GM10248 (cell line): ENCODE data around the gene IMMP2L.
"Not testable (repeated sequence)": the region's sequence is repeated elsewhere in the genome, so short reads cannot be mapped to it uniquely, and the experiment has no call there.

Source experiments
- CTCF ChIA-PET: fragments of 300-600 bp; sonication (Branson Sonifier 250); formaldehyde crosslinking; extraction: SDS; loops from one replicate; lab custom pipeline; 2021; ENCODE audit warnings: antibody characterized with exemption; lab: Yijun Ruan, JAX
- POLR2A ChIA-PET: fragments of 350-650 bp; sonication (Branson Sonifier 250); formaldehyde crosslinking; extraction: SDS; loops from one replicate; lab custom pipeline; 2020; ENCODE audit warnings: antibody characterized with exemption; lab: Yijun Ruan, JAX
- DNase-seq: peaks from one replicate; pipeline ENCODE4 v3.0.0; 2012; ENCODE audit errors: extremely low spot score
- CTCF ChIP-seq: IDR thresholded peaks from 2 replicates; pipeline ENCODE4 v1.5.1; 2012; ENCODE audit warnings: mild to moderate bottlenecking, low read depth; ENCODE audit errors: extremely low read depth, missing control alignments, control extremely low read depth

IMMP2L gene

DNA sequence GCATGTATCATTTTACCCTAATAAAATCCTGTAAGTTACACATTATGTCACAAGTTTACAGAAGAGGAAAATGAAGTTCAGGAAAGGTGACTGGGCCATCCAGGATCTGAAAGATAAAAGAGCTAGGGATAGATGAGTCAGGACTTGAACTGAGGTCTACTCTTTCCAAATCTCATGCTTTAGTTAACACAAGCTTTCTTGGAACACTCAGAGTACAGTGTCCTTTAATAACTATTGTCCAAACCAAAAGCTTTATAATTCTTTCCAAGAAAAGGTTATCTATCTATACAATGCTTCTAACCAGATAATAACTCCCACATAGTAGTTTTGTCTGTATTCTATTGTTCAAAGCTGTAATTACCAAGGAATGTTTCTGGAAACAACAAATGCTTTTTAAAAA lies 306.7 kb downstream of the IMMP2L start:
- TF ChIP-seq CTCF, result no peak
- ChIA-PET POLR2A (no interaction called here), CTCF (interaction anchor here (1.0 to 1.1 kb wide), 2 partner anchors 11 to 47 kb away, joined by 3 read pairs; no protein-coding TSS in a partner anchor)
- DNase-seq, result no peak

GRCh38 chr7:111251365-111251764 lies 310.9 kb downstream of the IMMP2L start:
- POLR2A ChIA-PET, DNase-seq, CTCF ChIA-PET: not testable (repeated sequence)

DNA sequence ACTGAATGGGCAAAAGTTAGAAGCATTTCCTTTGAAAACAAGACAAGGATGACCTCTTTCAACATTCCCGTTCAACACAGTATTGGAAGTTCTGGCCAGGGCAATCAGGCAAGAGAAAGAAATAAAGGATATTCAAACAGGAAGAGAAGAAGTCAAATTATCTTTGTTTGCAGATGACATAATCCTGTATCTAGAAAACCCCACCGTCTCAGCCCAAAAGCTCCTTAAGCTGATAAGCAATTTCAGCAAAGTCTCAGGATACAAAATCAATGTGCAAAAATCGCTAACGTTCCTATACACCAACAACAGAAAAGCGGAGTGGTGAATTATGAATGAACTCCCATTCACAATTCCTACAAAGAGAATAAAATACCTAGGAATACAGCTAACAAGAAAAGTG lies 312.5 kb downstream of the IMMP2L start:
- DNase-seq, CTCF ChIA-PET, POLR2A ChIA-PET: not testable (repeated sequence)

GRCh38 chr7:111242141-111242755 lies 320.0 kb downstream of the IMMP2L start:
- CTCF ChIA-PET, result interaction anchor here (0.8 to 1.0 kb wide), 2 partner anchors 10 to 29 kb away, joined by 3 read pairs; no protein-coding TSS in a partner anchor
- POLR2A ChIA-PET, result no interaction called here
- DNase-seq, result no peak
- TF ChIP-seq CTCF, result no peak

GRCh38 chr7:111240371-111240770 lies 321.9 kb downstream of the IMMP2L start:
- POLR2A ChIA-PET, result no interaction called here
- CTCF ChIA-PET, result no interaction called here
- no peak for TF ChIP-seq CTCF
- no peak for DNase-seq

- ChIA-PET POLR2A (no interaction called here), CTCF (no interaction called here)
- DNase-seq, result no peak
- no peak for TF ChIP-seq CTCF
Measured at GRCh38 chr7:111239437-111239836, 322.9 kb downstream of the IMMP2L start.

DNA sequence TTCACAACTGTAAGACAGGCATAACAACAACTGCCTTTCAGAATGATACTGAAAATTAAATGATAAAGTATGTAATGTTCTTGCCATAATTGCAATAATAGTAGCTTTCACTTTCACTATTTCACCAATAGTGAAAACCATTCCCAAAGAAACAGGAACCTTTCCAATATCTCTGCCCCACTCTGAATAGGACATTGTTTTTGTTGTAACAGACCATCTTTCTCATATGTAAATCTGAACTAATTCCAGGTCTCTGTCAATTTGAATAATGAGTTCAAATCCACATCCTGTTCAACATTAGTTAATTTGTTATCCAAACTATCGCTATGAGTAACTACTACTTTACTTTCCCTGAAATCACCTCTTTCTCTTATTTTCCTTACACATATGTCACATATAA lies 323.4 kb downstream of the IMMP2L start:
- ChIA-PET CTCF (interaction anchor here (1.5 kb wide), 1 partner anchor 25 kb away, joined by 3 read pairs; no protein-coding TSS in a partner anchor), POLR2A (no interaction called here)
- no peak for DNase-seq
- no peak for TF ChIP-seq CTCF

DNA sequence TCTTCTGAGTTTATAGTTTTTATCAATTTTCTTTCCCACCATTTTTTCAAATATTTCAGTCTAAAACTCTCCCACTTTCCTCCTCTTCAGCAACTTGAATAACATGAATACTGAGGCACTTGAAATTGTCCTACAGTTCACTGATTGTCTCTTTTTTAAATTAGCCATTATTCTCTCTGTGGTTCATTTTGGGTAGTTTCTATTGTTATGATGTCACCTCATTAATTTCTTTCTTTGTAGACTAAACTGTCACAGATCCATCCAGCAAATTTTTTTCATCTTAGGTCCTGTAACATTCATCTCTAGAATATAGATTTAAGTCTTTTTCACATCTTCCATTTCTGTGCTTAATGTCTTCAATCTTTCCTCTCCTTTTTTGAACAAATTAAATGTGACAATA lies 326.6 kb downstream of the IMMP2L start:
- no peak for TF ChIP-seq CTCF
- POLR2A ChIA-PET, result no interaction called here

More for the DNA sequence above, 326.6 kb downstream of the IMMP2L start:
- no peak for DNase-seq
- CTCF ChIA-PET, result no interaction called here
